Left lobe of liver (tissue), 2 donors: ENCODE data around the gene ARHGDIB. TPM values are rescaled to one million over a fixed set of nuclear protein-coding genes. Genes with fewer than 3 reads are reported as not detected.

Experiments used
- ATAC-seq: fragments of 200-7000 bp; cut with Tn5 transposase; one replicate; pipeline ENCODE4 v1.9.1; 2020; ENCODE audit warnings: mild to moderate bottlenecking, moderate library complexity
- DNase-seq: peaks from one replicate; pipeline ENCODE4 v3.0.0-alpha.2; 2020; ENCODE audit warnings: low spot score
- total RNA-seq: library from RNA; stranded (reverse); gene quantifications from one replicate; pipeline ENCODE4 v1.2.1, GENCODE V29; 2021
- donor health status: DM: no; HTN: no; CAD: no; lungs with moderate emphysema.
- donor health status: DM: no; HTN: yes; CAD: no.

ARHGDIB gene
- total RNA-seq, 1 donor from 2014 or later: 22.3 TPM

GRCh38 chr12:14936224-14936861 lies 25.1 kb downstream of the ARHGDIB start:
- no peak for ATAC-seq
- DNase-seq: no peak

DNA sequence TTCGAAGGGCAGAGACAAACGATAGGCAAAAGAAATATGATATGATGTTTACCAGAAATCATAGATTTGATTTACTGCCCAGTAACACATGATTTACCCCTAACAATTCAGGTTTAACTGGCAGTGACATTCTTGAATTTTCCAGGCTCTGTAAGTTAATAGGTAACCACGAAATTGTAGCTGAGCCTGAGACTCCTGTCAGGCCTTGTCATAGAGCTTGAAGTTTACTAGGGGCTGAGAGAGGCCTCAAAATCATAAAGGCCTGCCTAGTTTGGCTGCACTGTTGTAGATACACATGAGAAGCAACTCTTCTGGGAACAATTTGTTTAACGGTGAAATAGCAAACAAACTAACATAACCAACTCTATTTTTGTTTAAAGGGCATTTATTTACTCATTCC lies 26.4 kb downstream of the ARHGDIB start:
- peak; percentile 93 for ATAC-seq
- no peak for DNase-seq

GRCh38 chr12:14934511-14934910 lies 26.9 kb downstream of the ARHGDIB start:
- DNase-seq: no peak
- no peak for ATAC-seq

DNA sequence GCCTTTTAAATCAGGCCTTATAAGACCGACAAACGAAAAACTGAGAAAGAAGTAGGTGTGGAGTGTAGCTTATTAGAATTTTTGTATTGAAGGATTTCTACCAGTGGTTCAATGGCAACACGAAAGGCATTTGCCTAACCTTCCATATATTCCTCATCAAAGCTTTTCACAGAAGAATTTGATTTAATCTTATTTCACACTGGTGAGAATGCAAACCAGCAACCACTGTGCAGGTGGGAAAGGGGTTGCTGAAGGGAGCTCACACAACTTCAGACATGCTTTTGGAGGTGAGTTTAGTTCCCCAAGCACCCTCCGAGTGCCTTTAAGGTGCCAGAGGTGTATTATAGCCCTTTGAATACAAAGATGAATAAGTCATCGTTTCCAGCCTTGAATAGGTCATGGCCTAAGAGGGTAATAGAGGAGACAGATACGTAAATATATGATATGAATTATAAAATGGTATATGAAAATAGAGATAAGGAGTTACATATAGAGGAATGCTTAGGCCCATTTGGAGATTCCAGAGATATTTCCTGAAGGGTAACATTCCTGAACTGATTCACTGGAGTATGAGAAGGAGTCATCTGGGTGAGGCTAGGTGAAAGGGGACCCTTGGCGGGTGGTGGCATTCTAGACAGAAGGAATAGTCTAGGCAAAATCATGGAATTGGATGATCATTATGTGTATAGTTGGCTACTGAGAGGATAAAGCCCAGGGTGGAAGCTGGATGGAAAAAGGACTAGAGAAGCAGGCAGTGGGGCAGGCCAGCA lies 29.4 kb downstream of the ARHGDIB start:
- DNase-seq (no peak), ATAC-seq (no peak)

DNA sequence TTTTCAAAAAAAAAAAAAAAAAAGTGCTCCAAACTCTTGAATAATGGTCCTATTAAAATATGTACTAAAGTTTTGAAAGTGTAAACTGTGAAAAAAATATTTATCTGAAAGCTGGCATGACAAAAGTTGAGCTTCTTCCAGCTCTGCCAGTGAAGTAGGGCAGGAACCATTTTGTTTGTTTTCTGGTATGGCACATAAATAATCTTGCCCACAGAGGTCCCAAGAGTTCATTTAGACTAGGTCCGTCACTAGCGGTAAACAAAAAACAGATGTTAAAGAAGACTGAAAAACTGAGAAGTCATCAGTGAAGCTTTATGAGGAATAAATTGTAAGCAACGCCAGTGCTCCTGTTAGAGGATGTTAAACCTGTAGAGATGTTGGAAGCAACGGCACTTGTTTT lies 30.0 kb downstream of the ARHGDIB start:
- no peak for ATAC-seq
- DNase-seq: no peak

DNA sequence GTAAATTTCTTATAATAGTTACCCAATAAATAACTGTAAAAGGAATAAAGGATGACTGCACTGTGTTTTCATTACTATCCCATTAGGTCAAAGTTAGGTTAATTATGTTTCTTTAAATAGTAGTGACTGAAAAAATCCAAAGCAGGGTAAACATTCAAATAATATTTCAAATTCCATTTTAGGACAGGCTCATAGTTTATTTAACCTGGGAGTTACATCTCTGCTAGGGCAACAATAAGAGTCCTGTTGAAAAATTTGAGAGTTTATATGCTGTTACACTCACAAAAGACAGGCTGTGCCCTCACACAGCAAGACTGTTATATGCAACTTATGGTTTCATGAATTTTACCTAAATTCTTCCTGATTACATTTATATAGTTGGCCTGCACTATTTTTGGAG lies 31.1 kb downstream of the ARHGDIB start:
- DNase-seq (no peak), ATAC-seq (no peak)

- DNase-seq (no peak), ATAC-seq (no peak)
Observed at GRCh38 chr12:14928931-14929330, 32.5 kb downstream of the ARHGDIB start.

DNA sequence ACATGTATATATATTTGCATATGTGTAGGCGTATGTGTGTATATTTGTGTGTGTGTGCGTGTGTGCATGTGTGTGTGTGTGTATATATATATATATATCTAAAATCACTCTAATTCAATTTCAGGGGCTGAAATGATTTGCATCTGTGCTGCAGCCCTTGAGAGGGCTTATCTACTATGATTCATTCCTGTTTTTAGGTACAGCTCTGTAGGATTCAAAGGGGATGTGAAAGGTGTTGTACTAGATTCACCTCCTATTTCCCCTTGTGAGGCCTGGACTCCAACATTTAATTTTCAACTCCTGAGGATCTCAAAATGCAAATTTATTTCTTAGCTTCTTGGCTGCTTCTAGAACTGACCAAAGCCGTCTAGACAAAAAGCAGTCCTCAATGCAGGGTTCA lies 34.1 kb downstream of the ARHGDIB start:
- ATAC-seq (no peak), DNase-seq (no peak)

DNA sequence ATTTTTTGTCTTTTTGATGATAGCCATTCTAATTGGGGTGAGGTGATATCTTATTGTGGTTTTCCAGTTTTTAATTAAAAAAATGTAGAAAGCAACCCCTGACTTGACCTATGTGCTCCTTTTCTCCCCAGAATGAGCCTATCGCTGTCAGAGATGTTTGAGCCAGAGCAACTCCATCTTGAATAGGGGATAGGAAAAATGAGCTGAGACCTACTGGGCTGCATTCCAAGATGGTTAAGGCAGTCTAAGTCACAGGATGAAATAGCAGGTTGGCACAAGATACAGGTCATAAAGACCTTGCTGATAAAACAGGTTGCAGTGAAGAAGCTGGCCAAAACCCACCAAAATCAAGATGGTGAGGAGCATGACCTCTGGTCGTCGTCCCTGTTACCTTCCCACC lies 36.9 kb downstream of the ARHGDIB start:
- ATAC-seq: no peak
- no peak for DNase-seq

DNA sequence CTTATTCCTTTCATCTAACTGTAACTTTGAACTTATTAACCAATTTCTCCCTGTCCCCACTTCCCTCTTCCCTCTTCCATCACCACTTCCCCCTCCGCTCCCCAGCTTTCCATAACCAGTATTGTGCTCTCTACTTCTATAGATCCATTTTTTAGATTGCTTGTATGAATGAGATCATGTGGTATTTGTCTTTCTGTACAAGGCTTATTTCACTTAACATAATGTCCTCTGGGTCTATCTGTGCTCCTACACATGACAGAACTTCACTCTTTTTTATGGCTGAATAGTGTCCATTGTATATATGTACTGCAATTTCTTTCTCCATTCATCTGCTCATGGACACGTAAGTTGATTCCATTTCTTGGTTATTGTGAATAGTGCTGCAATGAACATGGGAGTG lies 37.5 kb downstream of the ARHGDIB start:
- no peak for DNase-seq
- ATAC-seq: no peak

DNA sequence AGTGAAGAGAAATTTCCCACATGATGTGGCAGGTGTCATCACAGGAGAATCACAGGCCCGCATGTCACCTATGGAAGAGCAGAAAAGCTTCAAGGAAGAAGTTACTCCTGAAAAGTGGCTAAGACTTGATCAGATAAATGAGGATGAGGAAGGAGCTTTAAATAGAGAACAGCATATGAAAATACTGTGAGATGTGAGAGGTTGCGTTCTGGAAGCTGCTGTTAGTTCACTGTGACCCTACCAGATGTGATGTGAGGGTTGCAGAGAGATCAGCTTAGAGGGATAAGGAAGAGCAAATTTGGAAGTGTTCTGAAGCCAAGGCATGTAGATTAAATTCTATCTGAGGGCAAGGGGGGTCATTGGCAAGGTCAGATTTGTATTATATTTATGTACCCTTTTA lies 40.2 kb downstream of the ARHGDIB start:
- DNase-seq (no peak), ATAC-seq (no peak)

GRCh38 chr12:14920475-14921126 lies 40.8 kb downstream of the ARHGDIB start:
- no peak for DNase-seq
- ATAC-seq: no peak

DNA sequence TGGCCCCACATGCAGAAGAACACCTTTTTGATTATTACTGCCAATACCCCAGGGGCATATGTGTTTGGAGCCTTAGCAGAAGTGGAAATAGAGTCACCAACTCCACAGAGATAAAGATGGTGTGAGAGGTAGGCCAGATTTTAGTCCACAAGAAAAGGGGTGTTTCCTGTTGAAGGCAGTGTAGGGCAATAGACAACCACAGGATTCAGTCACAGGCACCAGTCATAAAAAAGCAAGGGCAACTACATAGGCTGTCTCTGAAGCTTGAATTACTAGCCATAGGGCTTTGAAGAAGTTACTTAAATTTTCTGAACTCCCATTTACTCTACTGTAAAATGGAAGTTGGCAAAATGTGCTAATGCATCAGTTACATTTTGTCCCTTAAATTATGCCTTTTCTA lies 41.9 kb downstream of the ARHGDIB start:
- DNase-seq: no peak
- no peak for ATAC-seq

DNA sequence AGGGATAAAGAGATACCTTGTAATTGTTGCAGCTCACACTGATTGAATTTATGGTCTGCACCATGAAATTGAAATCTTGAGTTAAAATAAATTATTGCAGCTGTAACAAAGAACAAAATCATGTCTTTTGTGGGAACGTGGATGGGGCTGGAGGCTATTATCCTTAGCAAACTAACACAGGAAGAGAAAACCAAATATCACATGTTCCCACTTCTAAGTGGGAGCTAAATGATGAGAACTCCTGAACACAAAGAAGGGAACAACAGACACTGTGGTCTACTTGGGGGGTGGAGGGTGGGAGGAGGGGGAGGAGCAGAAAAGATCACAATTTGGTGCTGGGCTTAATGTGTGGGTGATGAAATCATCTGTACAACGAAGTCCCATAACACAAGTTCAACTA lies 45.7 kb downstream of the ARHGDIB start:
- ATAC-seq: no peak
- DNase-seq: no peak

DNA sequence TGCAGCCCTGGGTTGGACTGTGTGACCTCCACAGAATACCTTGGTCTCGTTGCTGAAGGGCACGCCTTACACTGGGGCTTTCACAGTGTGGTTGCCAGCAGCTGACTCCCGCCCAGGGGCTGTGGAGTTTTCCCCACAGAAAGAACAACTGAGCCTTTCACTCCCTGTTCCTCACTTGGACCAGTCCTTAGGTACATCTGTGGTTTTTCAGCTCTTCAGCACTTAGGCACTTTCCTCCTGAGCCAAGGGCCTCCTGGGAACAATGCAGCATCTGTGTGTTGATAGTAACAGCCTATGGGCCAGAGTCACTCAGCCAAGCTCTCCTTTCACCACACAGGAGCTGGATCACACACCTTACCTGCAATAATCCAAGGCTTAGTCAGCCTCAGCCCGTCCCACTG lies 48.0 kb downstream of the ARHGDIB start:
- no peak for DNase-seq

GRCh38 chr12:14911131-14911530 lies 50.3 kb downstream of the ARHGDIB start:
- ATAC-seq: no peak
- DNase-seq: no peak

More for the DNA sequence above, 48.0 kb downstream of the ARHGDIB start:
- ATAC-seq: no peak

- DNase-seq (no peak), ATAC-seq (no peak)
Observed at GRCh38 chr12:14910090-14910915, 51.1 kb downstream of the ARHGDIB start.

GRCh38 chr12:14907953-14908352 lies 53.4 kb downstream of the ARHGDIB start:
- ATAC-seq (no peak), DNase-seq (no peak)

- no peak for ATAC-seq
- no peak for DNase-seq
Observed at GRCh38 chr12:14906114-14906513, 55.3 kb downstream of the ARHGDIB start.

DNA sequence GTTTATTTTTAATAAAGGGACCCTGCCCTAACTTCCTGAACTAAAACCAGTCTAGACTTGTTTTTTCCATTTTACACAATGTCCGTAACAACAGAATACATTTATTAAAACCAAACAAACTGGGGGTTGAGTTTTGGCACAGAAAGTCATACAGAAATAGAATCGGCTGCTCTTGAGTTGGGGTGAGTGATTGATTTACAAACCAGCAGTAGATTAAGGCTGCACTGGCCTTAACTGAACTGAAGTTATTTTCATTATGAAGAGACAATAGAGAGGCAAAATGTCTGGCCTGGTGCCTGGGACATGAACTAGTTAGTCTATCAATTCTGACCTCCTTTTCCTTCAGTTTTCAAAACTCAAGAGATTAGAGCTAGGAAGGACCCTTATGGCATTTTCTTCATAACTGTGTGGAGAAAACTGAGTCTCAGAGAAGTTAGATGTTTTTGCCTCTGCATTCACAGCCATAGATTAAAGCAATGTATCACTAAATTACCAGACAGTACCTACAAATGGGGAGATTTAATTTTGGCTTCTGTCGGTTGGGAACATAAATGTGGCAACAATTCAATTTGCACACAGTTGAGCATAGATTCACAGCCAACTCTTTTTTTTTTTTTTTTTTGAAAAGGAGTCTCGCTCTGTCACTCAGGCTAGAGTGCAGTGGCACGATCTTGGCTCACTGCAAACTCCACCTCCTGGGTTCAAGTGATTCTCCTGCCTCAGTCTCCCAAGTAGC lies 56.0 kb downstream of the ARHGDIB start:
- ATAC-seq: no peak
- no peak for DNase-seq

DNA sequence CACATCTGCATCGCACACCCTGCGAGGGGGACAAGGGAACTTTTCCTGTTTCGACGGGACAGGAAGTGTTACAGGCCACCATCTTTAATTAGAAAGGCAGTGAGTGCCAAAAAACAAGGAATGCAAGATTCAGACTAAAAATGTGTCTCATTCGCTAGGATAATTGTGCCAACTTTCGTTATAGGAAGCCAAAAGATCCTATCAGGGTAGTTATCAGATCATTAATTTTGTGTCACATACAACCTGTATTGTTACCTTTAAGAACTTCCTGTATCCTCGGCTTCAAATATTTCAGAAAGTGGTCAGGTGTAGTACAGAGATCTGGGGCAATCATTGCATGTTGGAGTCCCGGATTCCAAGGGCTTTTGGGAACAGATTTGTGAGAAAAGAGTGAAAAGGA lies 56.5 kb downstream of the ARHGDIB start:
- DNase-seq (no peak), ATAC-seq (no peak)
